Measurements from ENCODE around the gene ZCCHC24.

The ZCCHC24 gene

DNA sequence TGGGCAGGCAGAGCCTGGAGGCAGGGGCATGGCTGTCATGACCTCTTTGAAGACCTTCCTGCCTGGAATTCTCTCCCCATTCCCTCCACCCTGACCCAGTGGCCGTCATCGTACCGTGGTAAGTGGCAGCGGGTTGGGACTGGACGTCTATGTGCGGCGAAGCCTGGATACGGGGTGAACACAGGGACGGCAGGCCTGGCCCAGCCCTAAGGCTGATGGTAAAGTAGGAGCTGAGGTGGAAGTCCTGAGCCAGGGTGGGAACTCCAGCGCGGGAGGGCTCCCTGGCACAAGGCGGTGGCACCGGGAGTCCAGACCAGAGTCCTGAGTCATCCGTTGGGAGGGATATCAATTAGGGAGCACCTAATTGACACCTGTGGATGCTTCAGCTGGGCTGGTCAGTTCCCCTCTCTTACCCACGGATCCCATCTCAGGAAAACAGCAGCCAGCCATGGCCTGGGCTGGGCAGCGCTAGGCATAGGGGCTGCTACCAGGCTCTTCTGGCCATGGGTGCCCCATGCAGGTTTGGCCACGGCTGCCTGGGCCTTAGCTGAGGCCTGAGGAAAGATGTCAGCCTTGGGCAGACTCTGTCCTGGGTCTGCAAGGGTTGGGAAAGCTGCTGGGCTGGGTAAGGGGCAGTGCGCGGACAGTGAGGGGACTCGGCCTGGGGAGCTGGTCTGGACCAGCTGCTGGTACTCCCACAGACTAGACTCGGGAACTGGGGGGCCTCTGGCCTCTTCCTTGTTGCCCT is 94.8 kb downstream of the ZCCHC24 start:
- H3K4me3 ChIP-seq (ENCODE audit: low read length): no peak overlapping the region
- DNase-seq (ENCODE audit: low read depth): no peak
- TF ChIP-seq CTCF (conservative IDR thresholded peaks at IDR 0.05; ENCODE audit: low read length): no peak

- no peak for TF ChIP-seq CTCF (conservative IDR thresholded peaks at IDR 0.05; ENCODE audit: low read length)
- no peak overlapping the region for H3K4me3 ChIP-seq (ENCODE audit: low read length)
- no peak for DNase-seq (ENCODE audit: low read depth)
Observed at GRCh38 chr10:79349766-79350406, 95.5 kb downstream of the ZCCHC24 start.

GRCh38 chr10:79349072-79349491 is 96.3 kb downstream of the ZCCHC24 start:
- TF ChIP-seq CTCF (conservative IDR thresholded peaks at IDR 0.05; ENCODE audit: low read length): no peak
- no peak for DNase-seq (ENCODE audit: low read depth)
- H3K4me3 ChIP-seq (ENCODE audit: low read length): peak overlapping the region; percentile 86

DNA sequence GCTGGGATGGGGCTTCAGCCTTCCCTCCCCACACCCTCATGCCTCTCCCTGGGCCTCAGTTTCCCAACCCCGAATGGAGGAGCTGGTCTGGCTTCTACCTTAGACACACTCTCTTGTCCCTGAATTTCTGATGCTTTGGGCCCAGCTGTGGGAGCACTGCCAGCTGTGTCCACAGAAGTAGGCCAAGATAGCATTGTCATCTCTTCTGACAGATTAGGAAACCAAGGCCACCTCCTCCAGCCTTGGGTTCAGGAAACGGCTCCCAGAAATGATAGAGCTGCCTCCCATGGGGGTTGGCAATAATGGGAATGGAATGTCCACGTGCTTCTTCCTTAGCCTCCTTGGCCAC is 96.8 kb downstream of the ZCCHC24 start:
- H3K4me3 ChIP-seq (ENCODE audit: low read length): peak overlapping the region; percentile 86
- no peak for DNase-seq (ENCODE audit: low read depth)
- no peak for TF ChIP-seq CTCF (conservative IDR thresholded peaks at IDR 0.05; ENCODE audit: low read length)

GRCh38 chr10:79347894-79348639 is 97.4 kb downstream of the ZCCHC24 start:
- TF ChIP-seq CTCF (conservative IDR thresholded peaks at IDR 0.05; ENCODE audit: low read length): no peak
- peak; percentile 77 for DNase-seq (ENCODE audit: low read depth)
- H3K4me3 ChIP-seq (ENCODE audit: low read length): peak overlapping the region; percentile 86

DNA sequence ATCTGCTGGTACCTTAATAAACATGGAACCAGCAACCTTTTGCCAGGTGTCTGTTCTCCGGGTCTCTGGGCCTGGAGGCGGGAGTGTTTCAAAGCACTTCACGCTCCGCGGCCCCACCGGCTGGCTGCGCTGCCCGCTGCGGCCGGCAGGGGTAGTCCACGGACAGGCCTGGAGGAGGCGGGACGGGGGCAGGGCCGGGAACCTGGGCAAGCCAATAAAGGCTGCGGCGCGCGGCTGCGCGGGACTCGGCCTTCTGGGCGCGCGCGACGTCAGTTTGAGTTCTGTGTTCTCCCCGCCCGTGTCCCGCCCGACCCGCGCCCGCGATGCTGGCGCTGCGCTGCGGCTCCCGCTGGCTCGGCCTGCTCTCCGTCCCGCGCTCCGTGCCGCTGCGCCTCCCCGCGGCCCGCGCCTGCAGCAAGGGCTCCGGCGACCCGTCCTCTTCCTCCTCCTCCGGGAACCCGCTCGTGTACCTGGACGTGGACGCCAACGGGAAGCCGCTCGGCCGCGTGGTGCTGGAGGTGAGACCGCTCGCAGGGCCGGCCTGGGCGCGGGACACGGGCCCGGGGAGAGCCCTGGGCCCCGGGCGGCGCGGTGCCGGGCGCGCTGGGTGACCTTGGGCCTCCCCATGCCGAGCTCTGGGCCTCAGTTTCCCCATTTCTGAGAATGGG is 98.1 kb downstream of the ZCCHC24 start, which contains the start of gene PPIF:
PPIF (plus strand) TSS at position 244 of the 668 bp plus-strand sequence; CDS start at position 324, 80 bp downstream.
- DNase-seq (ENCODE audit: low read depth): peak; percentile 90
- peak within 1 kb of the TSS; percentile 86 for H3K4me3 ChIP-seq (ENCODE audit: low read length)
- peak; percentile 65 for TF ChIP-seq CTCF (conservative IDR thresholded peaks at IDR 0.05; ENCODE audit: low read length)
